Measurements from ENCODE around the gene GP1BB. TPM values are rescaled to one million over a fixed set of nuclear protein-coding genes. Genes with fewer than 3 reads are reported as not detected.

The GP1BB gene
- total RNA-seq, 3 donors from 2014 or later (not counting 1 experiment from before 2014, with no cell fraction given): 0.39 to 7.8 (median 4.2) TPM

GRCh38 chr22:19742160-19743066, 19.1 kb downstream of the GP1BB start:
- H3K27ac Mint-ChIP-seq: no peak overlapping the region
- intact Hi-C loops (cut with micrococcal nuclease): no loop called here
- H3K4me3 ChIP-seq (ENCODE audit: low read length): no peak overlapping the region
- H3K4me1 Mint-ChIP-seq: no peaks in the 10 kb centered on the region
- H3K4me3 Mint-ChIP-seq: no peak overlapping the region
- ATAC-seq (no peak), DNase-seq (no peak)
- no peaks in the 10 kb centered on the region for H3K9me3 ChIP-seq (ENCODE audit: control insufficient read depth, insufficient read depth, low read length)
- 85% methylated on average over 21 of the region's 21 CpGs for WGBS (ENCODE audit: insufficient coverage)
- H3K9me3 Mint-ChIP-seq: no peaks in the 10 kb centered on the region
- no peak for TF ChIP-seq CTCF (IDR thresholded peaks at IDR 0.05)
- H3K4me1 ChIP-seq (ENCODE audit: control insufficient read depth, insufficient read depth, low read length): no peaks in the 10 kb centered on the region
- H3K27me3 Mint-ChIP-seq (ENCODE audit: low read depth in 2 of 2): no peaks in the 10 kb centered on the region
- no peaks in the 10 kb centered on the region for H3K27me3 ChIP-seq (ENCODE audit: control insufficient read depth, insufficient read depth, low read length)
- no peak overlapping the region for H3K27ac ChIP-seq (ENCODE audit: low read length)
- H3K36me3 ChIP-seq (ENCODE audit: control insufficient read depth, insufficient read depth, low read length): no peaks in the 10 kb centered on the region
- no peaks in the 10 kb centered on the region for H3K36me3 Mint-ChIP-seq

- H3K36me3 Mint-ChIP-seq: no peaks in the 10 kb centered on the region
- H3K27ac ChIP-seq (ENCODE audit: low read length): no peak overlapping the region
- no peaks in the 10 kb centered on the region for H3K27me3 ChIP-seq (ENCODE audit: control insufficient read depth, insufficient read depth, low read length)
- H3K9me3 ChIP-seq (ENCODE audit: control insufficient read depth, insufficient read depth, low read length): no peaks in the 10 kb centered on the region
- intact Hi-C loops (cut with micrococcal nuclease): no loop called here
- no peak for TF ChIP-seq CTCF (IDR thresholded peaks at IDR 0.05)
- no peaks in the 10 kb centered on the region for H3K27me3 Mint-ChIP-seq (ENCODE audit: low read depth in 2 of 2)
- WGBS (ENCODE audit: insufficient coverage): 87% methylated on average over 6 of the region's 6 CpGs
- H3K4me1 ChIP-seq (ENCODE audit: control insufficient read depth, insufficient read depth, low read length): no peaks in the 10 kb centered on the region
- H3K9me3 Mint-ChIP-seq: no peaks in the 10 kb centered on the region
- H3K4me1 Mint-ChIP-seq: no peaks in the 10 kb centered on the region
- H3K4me3 Mint-ChIP-seq: no peak overlapping the region
- no peak overlapping the region for H3K4me3 ChIP-seq (ENCODE audit: low read length)
- no peak overlapping the region for H3K27ac Mint-ChIP-seq
- DNase-seq (no peak), ATAC-seq (no peak)
- H3K36me3 ChIP-seq (ENCODE audit: control insufficient read depth, insufficient read depth, low read length): no peaks in the 10 kb centered on the region
Observed at GRCh38 chr22:19743081-19743480, 19.7 kb downstream of the GP1BB start.

- no peak overlapping the region for H3K4me3 Mint-ChIP-seq
- Histone ChIP-seq H3K4me3 (ENCODE audit: low read length) (no peak overlapping the region), H3K36me3 (ENCODE audit: control insufficient read depth, insufficient read depth, low read length) (no peaks in the 10 kb centered on the region), H3K27me3 (ENCODE audit: control insufficient read depth, insufficient read depth, low read length) (no peaks in the 10 kb centered on the region), H3K4me1 (ENCODE audit: control insufficient read depth, insufficient read depth, low read length) (no peaks in the 10 kb centered on the region), H3K27ac (ENCODE audit: low read length) (no peak overlapping the region), H3K9me3 (ENCODE audit: control insufficient read depth, insufficient read depth, low read length) (no peaks in the 10 kb centered on the region)
- H3K36me3 Mint-ChIP-seq: no peaks in the 10 kb centered on the region
- H3K27ac Mint-ChIP-seq: no peak overlapping the region
- intact Hi-C loops (cut with micrococcal nuclease): no loop called here
- no peak for TF ChIP-seq CTCF (IDR thresholded peaks at IDR 0.05)
- no peaks in the 10 kb centered on the region for H3K9me3 Mint-ChIP-seq
- 82% methylated on average over 4 of the region's 4 CpGs for WGBS (ENCODE audit: insufficient coverage)
- ATAC-seq (no peak), DNase-seq (no peak)
- H3K27me3 Mint-ChIP-seq (ENCODE audit: low read depth in 2 of 2): no peaks in the 10 kb centered on the region
- no peaks in the 10 kb centered on the region for H3K4me1 Mint-ChIP-seq
Observed at GRCh38 chr22:19743651-19744050, 20.3 kb downstream of the GP1BB start.
